ENCODE data around the gene NRG3. TPM values are rescaled to one million over a fixed set of nuclear protein-coding genes. Genes with fewer than 3 reads are reported as not detected.

Gene NRG3
- total and polyA plus RNA-seq, 2 of the 4 experiments (the other 2 are of a cell fraction): not detected

DNA sequence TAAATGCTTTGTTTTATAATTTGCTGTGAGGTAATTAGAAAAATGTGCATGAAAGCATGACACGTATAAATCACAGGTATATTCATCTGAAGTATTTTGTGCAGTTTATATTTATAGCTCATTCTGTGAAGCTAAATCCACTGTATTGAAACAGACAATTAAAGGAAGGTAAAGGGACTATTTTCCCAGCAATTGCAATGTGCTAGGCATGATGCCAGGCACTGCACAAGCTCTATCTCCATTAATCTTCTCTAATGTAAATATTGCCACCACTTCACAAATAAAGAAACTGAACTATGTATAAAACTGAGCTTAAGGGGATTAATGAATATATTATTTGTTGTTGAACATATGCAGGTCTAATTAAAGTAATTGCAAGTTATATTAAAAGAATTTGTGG is 1012.5 kb downstream of the NRG3 start:
- no peaks in the 10 kb centered on the region for H3K79me1 ChIP-seq (ENCODE audit: low read depth in 1 of 2, low read length in 2 of 2)
- POLR2A ChIA-PET (ENCODE audit: unreplicated experiment): no interaction called here
- no peak overlapping the region for H3K14ac ChIP-seq (replicated peaks; ENCODE audit: low read depth, low read length)
- intact Hi-C loops (cut with micrococcal nuclease) (no loop called here), in situ Hi-C loops (cut with MboI; ENCODE audit: low sequenced_read_pairs) (no loop called here), dilution Hi-C loops (cut with HindIII; ENCODE audit: low sequenced_read_pairs, unreplicated experiment) (no loop called here)
- DNase-seq: no peak
- H3K4ac ChIP-seq (ENCODE audit: low read depth, low read length): no peak overlapping the region
- H2BK15ac ChIP-seq (ENCODE audit: low read depth, low read length): no peak overlapping the region
- no peaks in the 10 kb centered on the region for H3K9me1 ChIP-seq (ENCODE audit: insufficient read depth, low read length)
- H3K23ac ChIP-seq (ENCODE audit: low read depth, low read length): no peak overlapping the region
- no peak overlapping the region for H3K4me2 ChIP-seq (ENCODE audit: low read depth, low read length)
- H2BK5ac ChIP-seq (ENCODE audit: low read depth, low read length, poor library complexity, severe bottlenecking): no peak overlapping the region
- H3K9ac ChIP-seq (ENCODE audit: low read depth, low read length): no peak overlapping the region
- no peak overlapping the region for H2AK5ac ChIP-seq (ENCODE audit: low read depth, low read length)
- no CpG with 5 or more reads among the region's 1 CpG for WGBS, 2 experiments (ENCODE audit: extremely low coverage in 2 of 2, insufficient read length in 1 of 2)
- ATAC-seq (ENCODE audit: low read depth): no peak
- H3K36me3 ChIP-seq (ENCODE audit: control insufficient read depth, insufficient read depth, low read length): no peaks in the 10 kb centered on the region
- H3K27ac ChIP-seq (ENCODE audit: insufficient read depth, low read length): no peak overlapping the region
- no peak overlapping the region for H4K91ac ChIP-seq (ENCODE audit: insufficient read depth, low read depth, low read length)
- TF ChIP-seq NFE2L2 (IDR thresholded peaks at IDR 0.05; ENCODE audit: low read depth, low read length): no peak
- TF ChIP-seq MAFK (IDR thresholded peaks at IDR 0.05; ENCODE audit: low read depth, low read length): no peak
- no peak for TF ChIP-seq RAD21 (IDR thresholded peaks at IDR 0.05; ENCODE audit: low read length)
- TF ChIP-seq, protein P1, sequence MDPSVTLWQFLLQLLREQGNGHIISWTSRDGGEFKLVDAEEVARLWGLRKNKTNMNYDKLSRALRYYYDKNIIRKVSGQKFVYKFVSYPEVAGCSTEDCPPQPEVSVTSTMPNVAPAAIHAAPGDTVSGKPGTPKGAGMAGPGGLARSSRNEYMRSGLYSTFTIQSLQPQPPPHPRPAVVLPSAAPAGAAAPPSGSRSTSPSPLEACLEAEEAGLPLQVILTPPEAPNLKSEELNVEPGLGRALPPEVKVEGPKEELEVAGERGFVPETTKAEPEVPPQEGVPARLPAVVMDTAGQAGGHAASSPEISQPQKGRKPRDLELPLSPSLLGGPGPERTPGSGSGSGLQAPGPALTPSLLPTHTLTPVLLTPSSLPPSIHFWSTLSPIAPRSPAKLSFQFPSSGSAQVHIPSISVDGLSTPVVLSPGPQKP (IDR thresholded peaks at IDR 0.05; ENCODE audit: borderline replicate concordance, low read depth, low read length): no peak
- TF ChIP-seq MAZ (IDR thresholded peaks at IDR 0.05; ENCODE audit: borderline replicate concordance, low read depth, low read length): no peak
- no peak for TF ChIP-seq SMC3 (IDR thresholded peaks at IDR 0.05; ENCODE audit: low read depth, low read length)
- TF ChIP-seq CEBPB (IDR thresholded peaks at IDR 0.05; ENCODE audit: low read depth, low read length): no peak
- no peak for TF ChIP-seq RCOR1 (IDR thresholded peaks at IDR 0.05; ENCODE audit: insufficient replicate concordance, low read length)
- TF ChIP-seq FOS (IDR thresholded peaks at IDR 0.05; ENCODE audit: low read depth, low read length): no peak
- no peak for TF ChIP-seq BHLHE40 (IDR thresholded peaks at IDR 0.05; ENCODE audit: low read depth, low read length)
- no peak for TF ChIP-seq CHD1 (IDR thresholded peaks at IDR 0.05; ENCODE audit: low read depth, low read length)
- TF ChIP-seq, protein P2, sequence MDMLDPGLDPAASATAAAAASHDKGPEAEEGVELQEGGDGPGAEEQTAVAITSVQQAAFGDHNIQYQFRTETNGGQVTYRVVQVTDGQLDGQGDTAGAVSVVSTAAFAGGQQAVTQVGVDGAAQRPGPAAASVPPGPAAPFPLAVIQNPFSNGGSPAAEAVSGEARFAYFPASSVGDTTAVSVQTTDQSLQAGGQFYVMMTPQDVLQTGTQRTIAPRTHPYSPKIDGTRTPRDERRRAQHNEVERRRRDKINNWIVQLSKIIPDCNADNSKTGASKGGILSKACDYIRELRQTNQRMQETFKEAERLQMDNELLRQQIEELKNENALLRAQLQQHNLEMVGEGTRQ (IDR thresholded peaks at IDR 0.05; ENCODE audit: low read depth, low read length): no peak
- no peak for TF ChIP-seq POLR2A (IDR thresholded peaks at IDR 0.05; ENCODE audit: low read depth, low read length)
- no peak for TF ChIP-seq RFX5 (IDR thresholded peaks at IDR 0.05; ENCODE audit: low read depth, low read length)
- TF ChIP-seq, protein P3, sequence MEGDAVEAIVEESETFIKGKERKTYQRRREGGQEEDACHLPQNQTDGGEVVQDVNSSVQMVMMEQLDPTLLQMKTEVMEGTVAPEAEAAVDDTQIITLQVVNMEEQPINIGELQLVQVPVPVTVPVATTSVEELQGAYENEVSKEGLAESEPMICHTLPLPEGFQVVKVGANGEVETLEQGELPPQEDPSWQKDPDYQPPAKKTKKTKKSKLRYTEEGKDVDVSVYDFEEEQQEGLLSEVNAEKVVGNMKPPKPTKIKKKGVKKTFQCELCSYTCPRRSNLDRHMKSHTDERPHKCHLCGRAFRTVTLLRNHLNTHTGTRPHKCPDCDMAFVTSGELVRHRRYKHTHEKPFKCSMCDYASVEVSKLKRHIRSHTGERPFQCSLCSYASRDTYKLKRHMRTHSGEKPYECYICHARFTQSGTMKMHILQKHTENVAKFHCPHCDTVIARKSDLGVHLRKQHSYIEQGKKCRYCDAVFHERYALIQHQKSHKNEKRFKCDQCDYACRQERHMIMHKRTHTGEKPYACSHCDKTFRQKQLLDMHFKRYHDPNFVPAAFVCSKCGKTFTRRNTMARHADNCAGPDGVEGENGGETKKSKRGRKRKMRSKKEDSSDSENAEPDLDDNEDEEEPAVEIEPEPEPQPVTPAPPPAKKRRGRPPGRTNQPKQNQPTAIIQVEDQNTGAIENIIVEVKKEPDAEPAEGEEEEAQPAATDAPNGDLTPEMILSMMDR (conservative IDR thresholded peaks at IDR 0.05; ENCODE audit: low read depth, low read length): no peak
- no peak for TF ChIP-seq MXI1 (IDR thresholded peaks at IDR 0.05; ENCODE audit: borderline replicate concordance, low read depth, low read length)
- no peak overlapping the region for H4K5ac ChIP-seq (ENCODE audit: low read depth, low read length)
- no peaks in the 10 kb centered on the region for H3K4me1 ChIP-seq (ENCODE audit: control insufficient read depth, insufficient read depth, low read length)
- no peak overlapping the region for H2BK120ac ChIP-seq (ENCODE audit: low read depth, low read length)
- no peak overlapping the region for H2BK20ac ChIP-seq (ENCODE audit: low read depth, low read length)
- H3K27me3 ChIP-seq (ENCODE audit: control insufficient read depth, insufficient read depth, low read length): no peaks in the 10 kb centered on the region
- H4K8ac ChIP-seq (ENCODE audit: low read depth in 2 of 2, low read length in 2 of 2): no peak overlapping the region
- H2AK9ac ChIP-seq (replicated peaks; ENCODE audit: low read depth, low read length, poor library complexity): no peak overlapping the region
- H4K20me1 ChIP-seq (ENCODE audit: insufficient read depth, low read length): no peaks in the 10 kb centered on the region
- no peak overlapping the region for H3K56ac ChIP-seq (ENCODE audit: extremely low read depth, insufficient read depth, low read length)
- CTCF ChIA-PET: no interaction called here
- H3K18ac ChIP-seq (ENCODE audit: low read depth, low read length): no peak overlapping the region
- no peaks in the 10 kb centered on the region; the same call in 1 of the 2 replicates for H3K9me3 ChIP-seq (ENCODE audit: control insufficient read depth, insufficient read depth, low read length)
- H2AFZ ChIP-seq (replicated peaks; ENCODE audit: low read length, poor library complexity): no peak overlapping the region
- no TSS peak for BruUV-seq (replicated peaks)
- H3K4me3 ChIP-seq (ENCODE audit: insufficient read depth, low read depth, low read length): no peak overlapping the region

All from IMR-90 (cell line).